C4-2B (cell line): ENCODE measurements around the gene PPP6R3.

Experiments used
- CTCF ChIP-seq: fragments of 450-650 bp; conservative IDR thresholded peaks from 2 replicates; pipeline ENCODE4 v1.5.1; 2017; ENCODE audit warnings: mild to moderate bottlenecking
- ZFX ChIP-seq: fragments of 450-650 bp; IDR thresholded peaks from 2 replicates; pipeline ENCODE4 v1.6.1; 2017

- TF ChIP-seq CTCF (no peak), ZFX (no peak)
These were observed 22.5 kb upstream of the PPP6R3 start for GRCh38 chr11:68437927-68438657.
